GM23338 (cell line): ENCODE data around the gene SFRP5. TPM values are rescaled to one million over a fixed set of nuclear protein-coding genes. Genes with fewer than 3 reads are reported as not detected.

Source experiments
- ATAC-seq: fragments of 200-7000 bp; cut with Tn5 transposase; 3 replicates; pipeline ENCODE4 v1.9.1; 2020
- DNase-seq: peaks from one replicate; pipeline ENCODE4 v3.0.0-alpha.2; 2015; ENCODE audit warnings: low spot score
- H2AFZ ChIP-seq: fragments of 200-600 bp; sonication (generic); 2 replicates; pipeline ENCODE4 v1.8.0; 2016; ENCODE audit warnings: antibody characterized with exemption, mild to moderate bottlenecking, moderate library complexity
- H3F3A ChIP-seq: fragments of 200-600 bp; sonication (generic); replicated peaks from 2 replicates; pipeline ENCODE4 v1.8.0; 2017; ENCODE audit warnings: antibody characterized with exemption, mixed run types, low read depth
- H3K27ac ChIP-seq: fragments of 200-600 bp; sonication (generic); 2 replicates; pipeline ENCODE4 v1.6.1; 2016; ENCODE audit warnings: low read depth
- H3K27me3 ChIP-seq: fragments of 200-600 bp; sonication (generic); 2 replicates; pipeline ENCODE4 v1.8.0; 2016; ENCODE audit warnings: mild to moderate bottlenecking, mixed run types, moderate library complexity; ENCODE audit not compliant: insufficient read depth
- H3K36me3 ChIP-seq: fragments of 200-600 bp; sonication (generic); 2 replicates; pipeline ENCODE4 v1.8.0; 2016; ENCODE audit warnings: mild to moderate bottlenecking; ENCODE audit not compliant: insufficient read depth
- H3K4me1 ChIP-seq: fragments of 200-600 bp; sonication (generic); 2 replicates; pipeline ENCODE4 v1.8.0; 2016; ENCODE audit warnings: mild to moderate bottlenecking, moderate library complexity; ENCODE audit not compliant: insufficient read depth
- H3K4me2 ChIP-seq: fragments of 200-600 bp; sonication (generic); 2 replicates; pipeline ENCODE4 v1.7.1; 2017; ENCODE audit warnings: mixed run types
- H3K4me3 ChIP-seq: fragments of 200-600 bp; sonication (generic); 2 replicates; pipeline ENCODE4 v1.6.1; 2016; ENCODE audit warnings: mixed run types
- H3K79me2 ChIP-seq: fragments of 200-600 bp; sonication (generic); replicated peaks from 2 replicates; pipeline ENCODE4 v1.8.0; 2017; ENCODE audit warnings: mild to moderate bottlenecking; ENCODE audit not compliant: insufficient read depth
- H3K9me2 ChIP-seq: fragments of 200-600 bp; sonication (generic); 2 replicates; pipeline ENCODE4 v1.8.0; 2017; ENCODE audit not compliant: insufficient read depth
- H4K20me1 ChIP-seq: fragments of 200-600 bp; sonication (generic); replicated peaks from 2 replicates; pipeline ENCODE4 v1.8.0; 2017; ENCODE audit warnings: mild to moderate bottlenecking; ENCODE audit not compliant: insufficient read depth
- H3K27ac Mint-ChIP-seq: 2 replicates; pipeline ENCODE4 v1.8.0; 2020; ENCODE audit warnings: inconsistent platforms, mild to moderate bottlenecking, moderate library complexity, mixed read lengths
- H3K27me3 Mint-ChIP-seq: 3 replicates; pipeline ENCODE4 v1.8.0; 2022; ENCODE audit warnings: low read depth, mild to moderate bottlenecking, moderate library complexity, mixed read lengths, inconsistent platforms; ENCODE audit not compliant: insufficient read depth, poor library complexity
- H3K36me3 Mint-ChIP-seq: 3 replicates; pipeline ENCODE4 v1.8.0; 2021; ENCODE audit warnings: low read depth, mild to moderate bottlenecking, inconsistent platforms, moderate library complexity, mixed read lengths
- H3K4me1 Mint-ChIP-seq: 3 replicates; pipeline ENCODE4 v1.8.0; 2020; ENCODE audit warnings: mild to moderate bottlenecking, inconsistent platforms, mixed read lengths
- H3K4me3 Mint-ChIP-seq: 3 replicates; pipeline ENCODE4 v1.8.0; 2021; ENCODE audit warnings: moderate library complexity, mild to moderate bottlenecking, inconsistent platforms, mixed read lengths
- H3K9me3 Mint-ChIP-seq: 3 replicates; pipeline ENCODE4 v1.8.0; 2020; ENCODE audit warnings: moderate library complexity, mild to moderate bottlenecking, inconsistent platforms, mixed read lengths
- ETS1 ChIP-seq: IDR thresholded peaks from 2 replicates; pipeline ENCODE4 v1.6.1; 2016; ENCODE audit warnings: antibody characterized with exemption
- EZH2phosphoT487 ChIP-seq: fragments of 200-600 bp; sonication (generic); IDR thresholded peaks from one replicate; pipeline ENCODE4 v1.8.1; 2018; ENCODE audit warnings: antibody characterized with exemption; ENCODE audit not compliant: unreplicated experiment
- NANOG ChIP-seq: IDR thresholded peaks from 2 replicates; pipeline ENCODE4 v1.6.1; 2016; ENCODE audit warnings: antibody characterized with exemption, borderline replicate concordance
- REST ChIP-seq: IDR thresholded peaks from one replicate; pipeline ENCODE4 v1.6.1; 2018; ENCODE audit warnings: antibody characterized with exemption; ENCODE audit not compliant: unreplicated experiment
- ZNF462 ChIP-seq: fragments of 250-450 bp; sonication (Bioruptor Pico); IDR thresholded peaks from 2 replicates; pipeline ENCODE4 v1.5.0; 2020; ENCODE audit warnings: mild to moderate bottlenecking, moderate library complexity
- polyA plus RNA-seq: library from polyadenylated mRNA; unstranded; fragments of >200 nt; fragmentation: Nextera tagmentation; extraction: Ambion mirVana; gene quantifications from 2 replicates; pipeline ENCODE4 v1.2.1, GENCODE V29; 2016
- total RNA-seq: library from RNA; depleted of rRNA; stranded (reverse); fragments of >200 nt; shearing (Covaris generic); gene quantifications from 2 replicates; pipeline ENCODE4 v1.2.3, GENCODE V29; 2014

SFRP5 gene
- total and polyA plus RNA-seq, 2 experiments from 2014 or later: 2.4 to 3.5 TPM

GRCh38 chr10:97763947-97764346, 7.9 kb downstream of the SFRP5 start:
- TF ChIP-seq ETS1: no peak
- no peak for TF ChIP-seq ZNF462
- peaks cover 4% of the 10 kb centered on the region; the same call in 1 of the 2 replicates for H3K36me3 ChIP-seq
- H3K4me2 ChIP-seq: no peak overlapping the region
- ATAC-seq (no peak), DNase-seq (no peak)
- H3K9me2 ChIP-seq: no peaks in the 10 kb centered on the region
- peaks cover 7% of the 10 kb centered on the region; the same call in 1 of the 2 replicates for H3K4me1 ChIP-seq
- Mint-ChIP-seq H3K27ac (no peak overlapping the region; the same call in 1 of the 2 replicates), H3K9me3 (no peaks in the 10 kb centered on the region), H3K4me1 (peaks cover 29% of the 10 kb centered on the region), H3K27me3 (peaks cover 28% of the 10 kb centered on the region), H3K36me3 (peaks cover 25% of the 10 kb centered on the region), H3K4me3 (no peak overlapping the region)
- H4K20me1 ChIP-seq: no peaks in the 10 kb centered on the region
- no peaks in the 10 kb centered on the region for H3F3A ChIP-seq
- H2AFZ ChIP-seq: no peak overlapping the region
- peaks cover 4% of the 10 kb centered on the region; the same call in 1 of the 2 replicates for H3K27me3 ChIP-seq
- H3K79me2 ChIP-seq: no peaks in the 10 kb centered on the region
- no peak overlapping the region for H3K27ac ChIP-seq
- no peak overlapping the region for H3K4me3 ChIP-seq

GRCh38 chr10:97763411-97763810, 8.4 kb downstream of the SFRP5 start:
- Histone ChIP-seq H3K4me2 (peak overlapping the region; percentile 35; the same call in 1 of the 2 replicates), H3K9me2 (no peaks in the 10 kb centered on the region), H3K36me3 (peaks cover 4% of the 10 kb centered on the region; the same call in 1 of the 2 replicates), H4K20me1 (no peaks in the 10 kb centered on the region), H3K4me1 (peaks cover 7% of the 10 kb centered on the region; the same call in 1 of the 2 replicates), H3K27me3 (no peaks in the 10 kb centered on the region), H3K27ac (peak overlapping the region; percentile 63; the same call in 1 of the 2 replicates), H3K4me3 (no peak overlapping the region), H3F3A (no peaks in the 10 kb centered on the region), H2AFZ (no peak overlapping the region), H3K79me2 (no peaks in the 10 kb centered on the region)
- no peak overlapping the region for H3K4me3 Mint-ChIP-seq
- H3K27ac Mint-ChIP-seq: peak overlapping the region; percentile 75; the same call in 1 of the 2 replicates
- ATAC-seq: no peak
- peaks cover 27% of the 10 kb centered on the region for H3K36me3 Mint-ChIP-seq
- H3K9me3 Mint-ChIP-seq: no peaks in the 10 kb centered on the region
- peaks cover 25% of the 10 kb centered on the region for H3K27me3 Mint-ChIP-seq
- no peak for TF ChIP-seq REST
- no peak for TF ChIP-seq EZH2phosphoT487
- TF ChIP-seq NANOG: no peak
- H3K4me1 Mint-ChIP-seq: peaks cover 29% of the 10 kb centered on the region
- no peak for DNase-seq
